GM19240 (cell line): ENCODE results near the gene AOPEP.
A peak's percentile ranks its signal among the peaks of the same experiment; 100 is the strongest.

Experiments used
- DNase-seq: peaks from one replicate; pipeline ENCODE4 v3.0.0; 2011; ENCODE audit warnings: low spot score; ENCODE audit not compliant: insufficient read length

The AOPEP gene

GRCh38 chr9:95029720-95030119, 303.2 kb downstream of the AOPEP start:
- DNase-seq, result no peak

GRCh38 chr9:95030344-95030743, 303.8 kb downstream of the AOPEP start:
- no peak for DNase-seq

- no peak for DNase-seq
Observed at GRCh38 chr9:95030920-95031642, 304.6 kb downstream of the AOPEP start.

DNA sequence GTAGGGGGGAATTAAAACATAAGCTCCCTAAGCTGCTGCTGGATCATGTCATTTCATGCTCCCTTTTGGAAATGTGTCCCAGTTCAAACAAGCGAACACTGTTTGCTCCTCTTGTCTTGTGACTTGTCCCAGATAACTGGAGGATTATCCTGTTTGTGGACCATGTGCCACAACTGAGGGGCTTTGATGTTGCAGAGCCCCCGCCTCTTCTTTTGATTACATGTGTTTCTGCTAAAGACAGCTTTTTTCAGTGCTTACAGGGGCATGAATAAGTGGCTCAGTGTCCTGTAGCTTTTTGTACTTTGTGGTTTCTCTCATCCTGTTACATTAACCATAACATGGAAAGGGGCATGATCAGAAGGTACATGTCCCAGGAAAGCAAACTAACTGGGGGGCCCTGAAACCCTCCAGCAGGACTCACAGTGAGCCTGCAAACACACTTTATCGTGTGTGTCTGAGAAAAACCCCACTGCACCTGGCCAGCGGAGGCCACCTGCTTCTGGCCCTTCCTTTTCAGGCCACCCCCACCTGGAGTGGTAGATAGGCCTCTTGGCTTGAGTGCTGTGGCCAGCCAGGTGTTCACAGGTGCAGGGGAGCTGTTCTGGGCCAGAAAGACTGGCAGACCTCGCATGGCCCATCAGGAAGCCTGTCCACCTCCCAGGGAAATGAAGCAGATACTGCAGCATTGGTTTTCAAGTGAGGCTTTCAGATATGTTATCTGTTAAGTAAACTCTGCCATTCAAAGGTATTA, 305.4 kb downstream of the AOPEP start:
- no peak for DNase-seq

DNA sequence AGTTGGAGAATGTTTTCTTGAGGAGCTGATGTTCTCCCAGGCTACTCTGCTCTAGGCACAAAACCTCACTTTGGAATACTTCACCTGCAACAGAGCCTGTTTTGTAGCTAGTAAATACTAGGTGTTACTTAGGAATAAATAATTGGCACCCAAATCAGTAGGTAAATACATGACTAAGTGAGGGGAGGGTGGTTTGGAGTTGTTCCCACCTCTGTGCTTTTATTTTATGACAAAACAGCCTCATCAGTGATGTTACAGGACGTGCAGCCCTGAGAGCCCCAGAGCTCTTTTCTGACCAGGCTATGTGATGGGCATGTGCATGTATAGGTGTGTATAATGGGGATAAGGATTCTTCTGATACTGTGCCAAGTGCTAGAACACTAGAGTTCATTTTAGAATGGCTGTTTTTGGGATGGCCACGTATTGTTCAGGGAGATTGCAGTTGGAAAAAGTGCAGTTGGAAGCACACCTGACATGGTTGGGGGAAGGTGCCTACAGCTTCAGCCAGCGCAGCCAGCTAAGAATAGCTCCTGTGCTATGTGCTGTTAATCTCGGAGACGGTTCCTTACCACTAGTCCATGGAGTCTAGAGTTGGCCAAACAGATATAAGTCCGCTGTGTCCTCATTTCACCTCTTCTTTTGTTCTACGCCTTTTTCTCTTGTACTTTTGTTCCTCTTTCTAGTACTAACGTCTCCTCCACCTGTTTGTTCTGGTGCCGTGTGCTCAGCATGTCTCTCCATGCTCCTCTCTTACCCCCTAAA, 306.3 kb downstream of the AOPEP start:
- DNase-seq, result no peak

GRCh38 chr9:95035846-95036245, 309.3 kb downstream of the AOPEP start:
- no peak for DNase-seq

DNA sequence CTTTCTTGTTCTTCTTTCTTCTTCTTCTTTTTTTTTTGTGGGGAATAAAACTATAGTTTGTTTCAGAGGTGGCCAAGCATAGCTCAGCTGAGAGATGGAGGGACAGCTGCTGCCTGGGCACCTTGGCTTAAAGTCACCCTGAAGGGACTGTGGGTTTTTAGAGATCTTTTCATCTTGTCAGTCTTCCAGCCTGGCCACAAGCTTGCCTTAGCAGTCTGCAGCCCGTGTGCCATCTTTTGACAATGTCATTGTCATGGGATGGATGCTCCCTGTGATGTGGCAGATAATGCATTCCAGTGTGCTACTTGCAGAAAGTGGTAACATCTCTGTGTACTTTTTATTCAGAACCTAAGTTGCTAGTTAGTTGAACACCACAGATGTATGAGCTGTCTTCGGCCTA, 310.2 kb downstream of the AOPEP start:
- no peak for DNase-seq

GRCh38 chr9:95037789-95038521, 311.5 kb downstream of the AOPEP start:
- no peak for DNase-seq

- DNase-seq, result no peak
Observed at GRCh38 chr9:95038666-95039065, 312.2 kb downstream of the AOPEP start.

DNA sequence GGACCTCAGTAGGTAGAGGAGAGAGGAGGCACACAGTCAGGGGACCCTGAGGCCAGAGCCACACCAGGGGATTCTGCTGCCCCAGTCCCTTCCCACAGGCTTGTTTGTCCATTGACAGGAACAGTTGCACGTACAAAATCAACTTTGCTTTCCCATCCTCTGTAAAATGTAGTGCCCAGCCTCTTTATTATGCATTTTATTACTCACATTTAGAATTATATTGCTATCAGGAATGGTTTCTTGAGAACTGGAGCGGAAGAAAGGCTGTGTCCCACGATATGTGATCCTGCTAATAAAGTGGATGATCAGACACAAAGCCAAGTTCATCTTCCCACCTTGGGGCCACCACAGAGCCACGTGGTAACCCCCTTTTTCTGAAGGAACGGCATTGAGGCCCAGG, 313.6 kb downstream of the AOPEP start:
- DNase-seq, result no peak

GRCh38 chr9:95043826-95044225, 317.3 kb downstream of the AOPEP start:
- DNase-seq, result no peak

DNA sequence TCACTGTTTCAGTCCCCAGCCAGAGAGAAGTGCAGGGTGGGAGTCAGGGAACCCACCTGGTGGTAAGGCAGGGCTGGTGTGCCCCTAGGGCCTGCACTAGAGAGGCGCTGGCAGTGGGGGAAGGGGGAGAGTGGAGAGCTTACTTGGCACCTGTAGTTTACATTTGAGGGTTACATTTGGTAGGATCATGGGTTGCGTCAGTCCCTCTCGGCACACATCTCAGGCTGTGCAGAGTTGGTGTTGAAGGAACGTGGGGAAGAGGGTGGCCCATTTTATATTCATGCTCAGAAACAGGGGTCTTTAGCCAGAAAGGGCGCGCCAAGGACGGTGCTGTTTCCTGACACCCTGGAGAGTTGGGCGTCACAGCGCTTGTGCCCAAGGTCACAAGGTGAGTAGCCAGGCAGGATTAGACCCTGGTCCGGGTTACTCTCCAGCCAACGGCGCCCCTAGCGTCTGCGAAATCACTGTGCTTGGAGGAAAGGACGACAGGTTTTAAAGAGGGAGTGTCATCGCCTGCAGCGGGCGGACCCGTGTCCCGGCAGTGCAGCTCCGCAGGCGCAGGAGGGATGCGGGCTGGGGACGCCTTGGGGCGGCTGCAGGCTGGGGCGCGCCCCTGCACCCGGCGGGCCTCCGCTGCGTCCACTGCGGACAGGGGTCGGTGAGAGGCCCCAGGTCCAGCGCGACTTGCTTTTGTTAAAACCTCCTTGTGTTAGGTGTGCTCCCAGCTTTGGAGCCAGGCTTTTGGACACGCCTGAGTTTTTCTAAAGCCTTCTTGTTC, 318.4 kb downstream of the AOPEP start:
- DNase-seq, result no peak

- no peak for DNase-seq
Observed at GRCh38 chr9:95045751-95046150, 319.3 kb downstream of the AOPEP start.

DNA sequence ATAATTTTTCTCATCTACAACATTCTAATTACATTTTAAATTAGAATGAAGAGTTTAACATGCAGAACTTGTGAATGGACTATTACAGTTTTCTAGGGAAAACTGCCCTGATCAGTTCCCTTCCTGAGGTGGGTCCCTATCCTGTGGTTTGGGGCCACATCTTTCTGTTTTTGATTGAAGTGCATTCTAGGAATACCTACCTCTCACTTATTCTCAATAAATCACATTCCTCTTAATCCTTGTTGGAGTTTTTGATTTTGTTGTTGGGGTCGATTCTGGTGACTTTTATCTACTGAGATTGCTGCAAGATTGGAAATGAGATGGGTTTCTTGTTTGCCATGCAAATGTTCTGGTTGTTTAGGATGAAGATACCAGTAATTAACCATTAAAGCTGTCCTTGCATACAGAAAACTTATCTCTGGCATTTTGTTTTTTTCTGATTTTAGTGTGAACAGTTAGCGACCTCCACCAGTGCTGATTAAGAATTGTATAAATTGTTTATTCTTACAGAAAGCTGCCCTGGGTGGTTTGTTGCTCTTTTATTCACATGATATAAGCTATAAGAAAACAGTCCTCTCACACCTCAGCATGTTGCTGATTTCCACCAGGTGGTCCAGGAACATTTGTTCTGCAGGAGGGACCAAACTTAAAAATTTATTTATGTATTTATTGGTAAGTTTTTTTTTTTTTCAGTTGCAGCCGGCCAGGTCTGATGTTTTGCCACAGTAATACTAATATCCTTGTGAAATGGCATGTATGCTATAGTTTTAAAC, 321.1 kb downstream of the AOPEP start:
- DNase-seq, result no peak

DNA sequence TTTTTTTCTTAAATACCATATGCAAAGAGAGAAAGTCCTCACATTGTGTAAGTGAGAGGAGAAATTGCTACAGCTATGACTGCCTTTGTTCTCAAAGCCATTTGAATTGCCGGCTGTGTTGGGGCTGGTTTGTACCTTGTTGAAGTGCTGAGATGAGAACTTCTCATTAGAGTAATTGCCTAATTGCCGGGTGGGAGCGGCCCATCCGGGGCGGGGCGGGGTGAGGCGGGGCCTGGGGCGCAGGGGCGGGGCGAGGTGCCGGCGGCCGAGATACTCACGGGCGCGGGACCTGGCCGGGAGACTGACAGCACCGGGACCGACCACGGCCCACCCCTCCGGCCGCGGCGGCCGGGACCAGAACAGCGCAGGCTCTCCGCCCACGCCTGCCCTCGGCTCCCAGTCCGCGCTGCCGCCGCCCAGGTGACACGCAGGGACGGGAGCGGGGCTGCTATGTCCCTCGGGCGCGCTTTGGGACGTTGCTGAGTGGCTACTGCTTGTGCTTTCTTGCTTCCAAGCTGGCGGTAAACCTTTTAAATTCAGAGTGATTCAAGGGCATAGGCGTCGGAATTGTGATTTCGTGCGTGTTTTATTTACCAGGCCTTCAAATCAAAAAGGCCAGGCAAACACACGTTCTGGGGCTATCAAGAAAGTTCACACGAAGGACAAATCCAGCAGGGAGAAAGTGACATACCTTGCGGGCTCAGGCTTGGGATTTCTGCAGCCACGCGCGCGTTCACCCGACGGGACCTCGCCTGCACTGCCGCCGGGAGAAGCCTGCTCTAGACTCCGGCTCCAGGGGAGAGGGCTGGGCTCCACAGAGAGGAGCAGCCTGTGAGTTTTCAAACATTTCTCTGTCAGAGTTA, 322.0 kb downstream of the AOPEP start:
- DNase-seq, result peak; percentile 71

GRCh38 chr9:95049761-95050160, 323.3 kb downstream of the AOPEP start:
- DNase-seq, result no peak

DNA sequence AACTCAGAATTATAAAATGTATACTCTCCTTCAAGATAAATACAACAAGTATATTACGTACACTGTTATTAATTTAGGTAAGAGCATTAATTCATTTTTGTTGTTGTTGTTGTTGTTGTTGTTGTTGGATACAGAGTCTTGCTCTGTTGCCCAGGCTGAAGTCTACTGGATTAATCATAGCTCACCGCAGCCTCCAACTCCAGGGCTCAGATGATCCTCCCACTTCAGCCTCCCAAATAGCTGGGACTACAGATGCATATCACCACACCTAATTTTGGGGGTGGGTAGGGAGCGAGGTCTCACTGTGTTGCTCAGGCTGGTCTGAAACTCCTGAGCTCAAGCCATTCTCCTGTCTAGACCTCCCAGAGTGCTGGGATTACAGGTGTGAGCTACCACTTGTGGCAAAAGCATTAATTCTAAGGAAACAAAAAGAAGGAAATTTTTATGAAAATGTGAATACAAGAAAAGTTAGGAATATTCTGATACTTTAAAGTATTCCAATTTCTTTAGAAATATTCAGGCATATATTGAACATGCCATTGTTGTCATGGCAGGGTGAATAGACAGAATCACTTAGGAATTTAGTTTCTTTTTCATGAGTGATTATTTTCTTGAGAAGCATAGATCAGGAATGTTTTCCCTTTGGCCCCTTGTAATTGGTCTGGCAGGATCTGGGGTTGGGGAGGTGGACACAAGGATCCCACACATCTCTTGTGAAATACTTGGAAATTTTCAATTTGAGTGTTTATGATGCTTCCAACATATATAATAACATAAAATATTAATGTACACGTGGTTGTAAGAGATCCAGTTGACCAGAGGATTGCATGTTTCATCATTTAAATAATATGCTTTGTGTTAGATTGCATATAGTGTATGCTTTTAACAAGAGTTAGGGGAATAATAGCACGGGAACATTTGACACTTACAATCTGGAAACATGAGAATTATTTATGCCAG, 327.4 kb downstream of the AOPEP start:
- no peak for DNase-seq

- no peak for DNase-seq
Observed at GRCh38 chr9:95055334-95055850, 328.9 kb downstream of the AOPEP start.
